GM12878 (cell line): ENCODE measurements around the gene OPCML. TPM values are rescaled to one million over a fixed set of nuclear protein-coding genes. Genes with fewer than 3 reads are reported as not detected.

Source experiments
- ATAC-seq: fragments of 200-7000 bp; cut with Tn5 transposase; 3 replicates; pipeline ENCODE4 v1.9.1; 2020; ENCODE audit warnings: mild to moderate bottlenecking, moderate library complexity
- BruUV-seq: library from RNA; stranded (reverse); fragments of 400-500 nt; replicated peaks from 2 replicates; lab custom pipeline; 2021; lab: Mats Ljungman, UMichigan
- CTCF ChIA-PET: fragments of 300-600 bp; sonication (Branson Sonifier 250); formaldehyde crosslinking; extraction: SDS; loops from one replicate; lab custom pipeline; 2021; ENCODE audit warnings: inconsistent platforms; lab: Yijun Ruan, JAX
- POLR2A ChIA-PET: fragments of 350-600 bp; formaldehyde crosslinking; extraction: SDS; loops from one replicate; lab custom pipeline; 2021; ENCODE audit warnings: inconsistent platforms; lab: Charles Lee
- RAD21 ChIA-PET: fragments of 300-600 bp; sonication (Branson Sonifier 250); formaldehyde crosslinking; loops from one replicate; lab custom pipeline; 2023; ENCODE audit warnings: antibody characterized with exemption; ENCODE audit not compliant: unreplicated experiment; lab: Charles Lee
- SMC1A ChIA-PET: fragments of 300-600 bp; sonication (Branson Sonifier 250); formaldehyde crosslinking; loops from one replicate; lab custom pipeline; 2023; ENCODE audit not compliant: unreplicated experiment, uncharacterized antibody; lab: Charles Lee
- DNase-seq: peaks from one replicate; pipeline ENCODE4 v3.0.0-alpha.2; 2011; ENCODE audit warnings: low read depth, low spot score
- FAIRE-seq: peaks from 3 replicates; lab custom pipeline; 2011; peaks lifted over from hg19 to GRCh38; lab: Jason Lieb, UNC
- H2AFZ ChIP-seq: 2 replicates; pipeline ENCODE4 v1.6.0; 2011; ENCODE audit warnings: low read depth, low read length, control low read depth; ENCODE audit not compliant: control insufficient read depth
- H3K27ac ChIP-seq: 2 replicates; pipeline ENCODE4 v1.5.1; 2011; ENCODE audit warnings: control low read depth; ENCODE audit not compliant: control insufficient read depth, insufficient read depth
- H3K27me3 ChIP-seq, 2 experiments: replicated peaks in 1 of 2; 2 replicates each; pipeline versions ENCODE4 v1.6.0 to v1.6.1; 2011; ENCODE audit warnings: low read length in 1 of 2; ENCODE audit not compliant: control insufficient read depth in 2 of 2, insufficient read depth in 2 of 2
- H3K36me3 ChIP-seq, 2 experiments: 2 replicates each; pipeline ENCODE4 v1.5.1; 2011; ENCODE audit warnings: low read length in 1 of 2; ENCODE audit not compliant: control insufficient read depth in 2 of 2, insufficient read depth in 2 of 2
- H3K4me1 ChIP-seq: 2 replicates; pipeline ENCODE4 v1.6.1; 2011; ENCODE audit warnings: mild to moderate bottlenecking, low read length, moderate library complexity, mixed read lengths; ENCODE audit not compliant: control insufficient read depth, insufficient read depth
- H3K4me2 ChIP-seq: 2 replicates; pipeline ENCODE4 v1.6.0; 2011; ENCODE audit warnings: control low read depth; ENCODE audit not compliant: control insufficient read depth, insufficient read depth
- H3K4me3 ChIP-seq: fragments of 200-600 bp; sonication (generic); 2 replicates; pipeline ENCODE4 v1.5.1; 2016
- H3K79me2 ChIP-seq: 2 replicates; pipeline ENCODE4 v1.6.0; 2011; ENCODE audit warnings: low read length; ENCODE audit not compliant: control insufficient read depth, insufficient read depth
- H3K9ac ChIP-seq: 2 replicates; pipeline ENCODE4 v1.8.0; 2011; ENCODE audit warnings: low read length, control low read depth, mixed read lengths; ENCODE audit not compliant: control insufficient read depth, insufficient read depth
- H3K9me3 ChIP-seq: replicated peaks from 3 replicates; pipeline ENCODE4 v1.5.1; 2011; ENCODE audit warnings: mild to moderate bottlenecking, low read length; ENCODE audit not compliant: control insufficient read depth, insufficient read depth
- H4K20me1 ChIP-seq: 2 replicates; pipeline ENCODE4 v1.6.0; 2011; ENCODE audit not compliant: control insufficient read depth, insufficient read depth
- EED ChIP-seq: sonication (generic); IDR thresholded peaks from 2 replicates; pipeline ENCODE4 v1.6.1; 2016; ENCODE audit warnings: antibody characterized with exemption, low read depth
- FOXK2 ChIP-seq: fragments of 450-650 bp; IDR thresholded peaks from 2 replicates; pipeline ENCODE4 v1.6.1; 2017; ENCODE audit warnings: mild to moderate bottlenecking, moderate library complexity
- FOXM1 ChIP-seq: IDR thresholded peaks from 2 replicates; pipeline ENCODE4 v1.6.1; 2012; ENCODE audit warnings: low read depth, mild to moderate bottlenecking, inconsistent platforms, low read length, moderate library complexity
- IKZF2 ChIP-seq, 2 experiments: fragments of 450-650 bp; IDR thresholded peaks; 2 replicates each; pipeline ENCODE4 v1.6.1; 2017; ENCODE audit warnings: mild to moderate bottlenecking in 2 of 2, moderate library complexity in 2 of 2
- IRF4 ChIP-seq: IDR thresholded peaks from 2 replicates; pipeline ENCODE4 v1.6.1; 2011; ENCODE audit warnings: low read depth, low read length
- JUND ChIP-seq: IDR thresholded peaks from 2 replicates; pipeline ENCODE4 v1.6.1; 2012; ENCODE audit warnings: low read depth, mild to moderate bottlenecking, low read length, improper control_type of control experiment, moderate library complexity
- KAT2A ChIP-seq: conservative IDR thresholded peaks from 2 replicates; pipeline ENCODE4 v1.6.1; 2011; ENCODE audit warnings: low read depth, low read length; ENCODE audit not compliant: control insufficient read depth
- NR2C2 ChIP-seq: IDR thresholded peaks from 2 replicates; pipeline ENCODE4 v1.6.1; 2011; ENCODE audit warnings: borderline replicate concordance, low read depth; ENCODE audit not compliant: control insufficient read depth, insufficient read length
- RBBP5 ChIP-seq: fragments of 200-600 bp; sonication (generic); conservative IDR thresholded peaks from 2 replicates; pipeline ENCODE4 v1.6.1; 2016
- whole genome bisulfite sequencing: methylation state at CpG from one replicate; pipeline ENCODE4 v1.1.6; 2016; ENCODE audit warnings: low lambda C conversion rate; ENCODE audit not compliant: insufficient replicate concordance, insufficient coverage; ENCODE audit errors: missing lambda C conversion rate; 5-methylcytosine and 5-hydroxymethylcytosine counted together
- in situ Hi-C: fragments of 300-500 bp; cut with MboI; formaldehyde crosslinking; loops from 9 replicates; pipeline ENCODE4 v1.14.3; 2018; ENCODE audit warnings: mixed read lengths
- intact Hi-C: fragments of 100-400 bp; cut with micrococcal nuclease; formaldehyde crosslinking; loops from one replicate; pipeline ENCODE4 v1.14.2; 2022; ENCODE audit not compliant: unreplicated experiment
- polyA plus RNA-seq, 11 experiments: library from polyadenylated mRNA; depleted of rRNA in 4 of 11; unstranded in 6 of 11; stranded (reverse) in 5 of 11; fragments of >200 nt; fragmentation: Nextera tagmentation in 4 of 11; fragmentation: Illumina TruSeq in 1 of 11; extraction: Ambion mirVana in 4 of 11; extraction: Trizol in 1 of 11; gene quantifications; 1 replicate in 1 of 11; 2 replicates in 10 of 11; pipeline versions ENCODE4 v1.2.1 to v1.2.3, GENCODE V29; 2011 to 2016; ENCODE audit warnings: inconsistent platforms in 2 of 11, missing spikeins in 2 of 11, low read depth in 1 of 11
- total RNA-seq, 4 experiments: library from RNA; depleted of rRNA in 3 of 4; stranded (reverse); fragments of >200 nt in 3 of 4; fragmentation: Illumina TruSeq in 1 of 4; extraction: Trizol in 1 of 4; gene quantifications; 2 replicates each; pipeline versions ENCODE4 v1.2.1 to v1.2.3, GENCODE V29; 2013 to 2021

The OPCML gene
- total and polyA plus RNA-seq, 10 of the 15 experiments (the other 5 are each of a cell fraction or from before 2014, with no cell fraction given) = 0.84 TPM; not detected in 9

DNA sequence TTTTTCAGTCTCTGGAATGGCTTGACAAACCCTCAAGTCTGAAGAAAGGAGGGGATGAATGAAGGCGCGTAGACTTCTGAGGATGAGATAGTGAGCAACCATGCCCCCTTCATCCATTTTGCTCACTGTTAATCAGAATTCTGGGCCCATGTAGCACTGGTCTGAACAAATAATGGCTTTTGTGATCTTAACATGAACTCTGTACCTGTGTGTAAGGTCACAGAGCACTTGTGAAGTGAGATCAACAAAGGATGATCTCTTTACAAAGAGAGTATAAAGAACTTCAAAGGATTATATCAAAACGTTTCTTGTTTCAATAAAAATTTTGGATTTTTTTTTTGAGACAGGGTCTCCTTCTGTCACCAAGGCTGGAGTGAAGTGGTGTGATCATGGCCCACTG lies 976.7 kb downstream of the OPCML start:
- Histone ChIP-seq H3K4me3 (no peak overlapping the region), H3K27me3 (no peaks in the 10 kb centered on the region; a peak in 1 of 4 replicates), H3K4me1 (no peaks in the 10 kb centered on the region), H3K36me3 (no peaks in the 10 kb centered on the region), H2AFZ (no peak overlapping the region), H3K9ac (no peak overlapping the region), H3K4me2 (no peak overlapping the region), H3K79me2 (no peaks in the 10 kb centered on the region), H4K20me1 (no peaks in the 10 kb centered on the region), H3K27ac (no peak overlapping the region), H3K9me3 (no peaks in the 10 kb centered on the region)
- POLR2A ChIA-PET = no interaction called here
- no TSS peak for BruUV-seq
- intact Hi-C loops (no loop called here), in situ Hi-C loops (no loop called here)
- no peak for TF ChIP-seq NR2C2
- no peak for TF ChIP-seq IKZF2 (IDR thresholded peaks at IDR 0.05)
- no peak for TF ChIP-seq RBBP5
- TF ChIP-seq EED = no peak
- no peak for TF ChIP-seq IRF4
- TF ChIP-seq JUND = no peak
- TF ChIP-seq KAT2A = no peak
- DNase-seq (no peak), FAIRE-seq (no peak), ATAC-seq (no peak)
- WGBS = 67% methylated on average over 3 of the region's 3 CpGs
- SMC1A ChIA-PET = no interaction called here
- RAD21 ChIA-PET = no interaction called here
- CTCF ChIA-PET = no interaction called here

DNA sequence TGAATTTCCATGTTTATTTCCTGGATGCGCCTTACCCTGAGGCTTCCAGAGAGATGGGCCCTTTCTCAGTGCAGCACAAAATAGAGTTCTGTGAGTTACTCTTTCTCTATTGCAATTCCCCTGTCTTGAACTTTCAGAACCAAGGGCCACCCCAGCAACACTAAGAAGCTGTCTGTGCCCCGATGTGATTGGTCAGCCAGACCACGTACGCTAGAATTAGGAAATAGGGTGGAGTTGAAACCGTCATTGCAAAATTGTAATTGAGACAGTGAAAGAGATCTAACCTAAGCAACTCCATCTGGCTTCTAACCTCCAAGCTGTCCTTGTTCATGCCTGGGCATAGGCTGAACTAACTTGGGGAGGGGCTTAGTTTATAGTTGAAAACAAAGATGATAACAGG lies 981.3 kb downstream of the OPCML start:
- no peak overlapping the region for H3K4me3 ChIP-seq
- no peak overlapping the region for H3K9ac ChIP-seq
- in situ Hi-C loops (no loop called here), intact Hi-C loops (no loop called here)
- H3K27me3 ChIP-seq = no peaks in the 10 kb centered on the region
- ChIA-PET CTCF (no interaction called here), SMC1A (no interaction called here), RAD21 (no interaction called here), POLR2A (no interaction called here)
- no peak overlapping the region for H3K4me2 ChIP-seq
- H3K4me1 ChIP-seq = no peaks in the 10 kb centered on the region
- H3K27ac ChIP-seq = no peak overlapping the region
- ATAC-seq = no peak
- no peaks in the 10 kb centered on the region for H3K79me2 ChIP-seq
- no peaks in the 10 kb centered on the region; the same call in 2 of the 3 replicates for H3K9me3 ChIP-seq
- DNase-seq = no peak
- no peak overlapping the region for H2AFZ ChIP-seq
- no peak for FAIRE-seq
- no peaks in the 10 kb centered on the region for H3K36me3 ChIP-seq
- no peak for TF ChIP-seq FOXK2
- TF ChIP-seq FOXM1 = no peak
- 51% methylated on average over 5 of the region's 5 CpGs for WGBS
- no TSS peak for BruUV-seq
- H4K20me1 ChIP-seq = no peaks in the 10 kb centered on the region
